Left forelimb (tissue), 1 donor: ENCODE data around the gene CHMP4A.

Experiments used
- DNase-seq: peaks from one replicate; pipeline ENCODE4 v3.0.0-alpha.2; 2018; ENCODE audit warnings: low spot score

Gene CHMP4A

GRCh38 chr14:24178399-24179178, 34.7 kb downstream of the CHMP4A start:
- DNase-seq: peak; percentile 52

- DNase-seq: peak; percentile 53
Observed at GRCh38 chr14:24177891-24178290, 35.4 kb downstream of the CHMP4A start.

GRCh38 chr14:24177041-24177825, 36.1 kb downstream of the CHMP4A start:
- DNase-seq: peak; percentile 45

GRCh38 chr14:24176599-24176998, 36.7 kb downstream of the CHMP4A start:
- DNase-seq: no peak

GRCh38 chr14:24172871-24173281, 40.4 kb downstream of the CHMP4A start:
- DNase-seq: no peak

GRCh38 chr14:24172261-24172860, 40.9 kb downstream of the CHMP4A start:
- DNase-seq: no peak

GRCh38 chr14:24171422-24172260, 41.6 kb downstream of the CHMP4A start, which contains the start of gene REC8:
Gene REC8 (plus strand): TSS chr14:24172080. CDS start chr14:24172553, 473 bp downstream.
- peak; percentile 86 for DNase-seq

- DNase-seq: no peak
Observed at GRCh38 chr14:24167469-24168114, 45.7 kb downstream of the CHMP4A start.

- DNase-seq: peak; percentile 62
Observed at GRCh38 chr14:24165785-24166184, 47.5 kb downstream of the CHMP4A start.

- peak; percentile 53 for DNase-seq
Observed at GRCh38 chr14:24164518-24164991, 48.7 kb downstream of the CHMP4A start.

GRCh38 chr14:24162093-24162492, 51.2 kb downstream of the CHMP4A start:
- no peak for DNase-seq

- DNase-seq: peak; percentile 94
Observed at GRCh38 chr14:24160850-24161804, 52.2 kb downstream of the CHMP4A start, which contains the start of gene IRF9. Gene IRF9 (plus strand): TSS chr14:24161265. CDS start chr14:24162145, 880 bp downstream.

GRCh38 chr14:24160499-24160849, 52.8 kb downstream of the CHMP4A start:
- no peak for DNase-seq

- DNase-seq: peak; percentile 61
Observed at GRCh38 chr14:24159777-24160498, 53.4 kb downstream of the CHMP4A start.
